GM18870 (cell line): ENCODE data around the gene HS3ST3A1.

Experiments
- ATAC-seq: cut with Tn5 transposase; IDR thresholded peaks from one replicate; pipeline ENCODE4 v1.9.1; 2021; ENCODE audit warnings: moderate library complexity; ENCODE audit not compliant: unreplicated experiment

HS3ST3A1 gene

GRCh38 chr17:13601776-13602551, at the start of gene HS3ST3A1:
Gene HS3ST3A1, minus strand, starts transcription at chr17:13601929. Its CDS starts 800 bp downstream, at chr17:13601129.
- no peak for ATAC-seq

DNA sequence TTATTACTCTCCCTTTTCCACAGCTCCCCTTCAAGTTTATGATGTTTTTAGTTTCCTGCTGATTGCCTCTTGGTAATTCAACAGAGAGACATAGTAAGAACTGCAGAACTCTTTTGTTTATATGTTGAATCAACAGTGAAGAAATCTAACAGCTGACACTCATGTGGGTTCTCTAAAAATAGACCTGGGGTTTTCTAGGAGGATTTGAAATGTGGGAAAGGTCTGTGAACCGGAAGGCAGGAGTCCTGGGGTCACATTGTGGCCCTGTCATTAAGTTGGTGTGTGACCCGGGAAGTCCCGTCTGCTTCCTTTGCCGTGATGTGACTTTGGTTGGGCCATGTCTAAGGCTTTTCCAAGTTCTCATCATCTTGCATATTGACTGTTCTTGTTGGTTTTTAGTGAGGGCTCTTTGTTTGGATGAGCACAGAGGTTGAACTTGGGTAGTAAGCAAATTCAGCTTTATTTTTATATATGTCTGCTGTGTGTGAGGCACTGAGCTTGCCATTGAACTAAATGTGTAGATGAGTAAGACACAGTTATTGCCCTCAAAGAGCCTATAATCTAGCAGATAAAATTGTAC, 48.5 kb upstream of the HS3ST3A1 start:
- no peak for ATAC-seq

GRCh38 chr17:13647543-13648021, 45.9 kb upstream of the HS3ST3A1 start:
- no peak for ATAC-seq

- no peak for ATAC-seq
These were observed 45.3 kb upstream of the HS3ST3A1 start for GRCh38 chr17:13646969-13647542.

DNA sequence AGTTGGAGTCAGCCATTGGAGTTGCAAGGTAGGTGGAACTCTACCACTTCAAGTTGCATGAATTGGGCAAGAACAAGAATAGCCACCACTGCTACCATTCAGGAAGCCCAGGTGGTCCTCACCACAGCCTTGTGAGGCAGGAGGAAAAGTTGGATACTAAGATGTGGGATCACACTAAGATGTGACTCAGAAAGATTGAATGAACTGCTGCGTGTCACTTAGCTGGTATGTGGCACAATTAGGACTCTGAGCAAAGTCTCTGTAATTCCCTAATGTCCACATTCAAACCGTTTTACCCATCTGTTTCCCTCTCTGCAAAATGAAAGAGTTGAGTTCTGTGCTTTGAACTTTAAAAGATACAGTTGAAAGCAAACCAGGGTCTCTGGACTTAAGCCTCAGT, 44.7 kb upstream of the HS3ST3A1 start:
- no peak for ATAC-seq

- ATAC-seq = no peak
These were observed 41.5 kb upstream of the HS3ST3A1 start for GRCh38 chr17:13643180-13643579.

DNA sequence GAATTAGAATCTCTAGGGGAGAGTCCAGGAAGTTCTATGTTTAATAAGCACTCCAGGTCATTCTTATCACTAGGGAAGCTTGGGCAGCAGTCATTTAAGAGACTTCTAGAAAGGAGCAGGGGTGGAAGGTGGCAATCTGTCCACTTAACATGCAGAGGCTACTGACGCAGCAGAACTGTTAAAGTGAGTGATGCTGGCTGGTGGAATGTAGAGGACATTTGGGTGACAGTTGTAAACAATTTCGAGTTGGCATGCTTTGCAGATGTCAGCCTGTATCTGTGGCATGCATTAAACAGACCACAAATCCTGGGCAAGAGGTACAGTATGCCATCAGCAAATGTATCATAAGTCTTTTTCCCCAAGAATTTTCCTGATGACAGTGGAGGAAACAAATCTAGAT, 40.5 kb upstream of the HS3ST3A1 start:
- no peak for ATAC-seq

DNA sequence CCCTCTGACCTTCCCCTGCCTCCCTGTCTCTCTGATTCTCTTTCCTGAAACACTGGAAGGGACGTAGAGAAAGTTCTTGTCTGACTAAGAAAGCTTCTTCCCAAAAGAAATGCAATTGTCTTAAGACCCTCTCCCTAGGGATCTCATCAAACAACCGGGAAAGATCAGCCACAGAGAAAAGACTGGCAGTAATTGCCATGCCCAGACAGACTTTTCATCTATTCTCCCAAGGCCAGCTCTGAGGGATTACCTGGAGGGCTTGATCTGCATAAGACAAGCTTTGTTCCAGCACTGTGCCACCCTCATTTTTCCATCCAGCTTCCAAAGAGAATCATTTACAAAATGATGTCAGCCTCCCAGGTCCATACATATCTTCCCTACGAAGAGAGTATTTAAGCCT, 38.8 kb upstream of the HS3ST3A1 start:
- no peak for ATAC-seq

GRCh38 chr17:13638855-13639458, 37.2 kb upstream of the HS3ST3A1 start:
- no peak for ATAC-seq

DNA sequence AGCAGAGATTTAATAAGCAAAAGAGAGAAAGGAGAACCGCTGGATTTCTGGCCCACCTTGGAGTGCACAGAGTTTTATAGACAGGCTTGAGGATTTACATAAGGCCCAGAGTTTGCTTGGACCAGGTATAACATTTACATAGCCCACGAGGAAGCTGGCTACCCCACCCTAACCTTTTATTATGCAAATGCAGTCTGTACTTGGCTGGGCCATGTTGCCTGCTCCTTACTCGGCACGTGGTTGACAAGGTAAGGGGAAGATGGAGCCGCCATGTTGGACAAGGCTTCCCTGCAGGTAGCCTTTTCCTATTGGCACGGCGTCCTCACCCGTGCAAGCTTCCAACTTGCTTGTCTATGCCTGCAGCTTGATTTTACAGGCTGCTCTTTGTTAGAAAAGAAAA, 35.2 kb upstream of the HS3ST3A1 start:
- ATAC-seq = no peak

DNA sequence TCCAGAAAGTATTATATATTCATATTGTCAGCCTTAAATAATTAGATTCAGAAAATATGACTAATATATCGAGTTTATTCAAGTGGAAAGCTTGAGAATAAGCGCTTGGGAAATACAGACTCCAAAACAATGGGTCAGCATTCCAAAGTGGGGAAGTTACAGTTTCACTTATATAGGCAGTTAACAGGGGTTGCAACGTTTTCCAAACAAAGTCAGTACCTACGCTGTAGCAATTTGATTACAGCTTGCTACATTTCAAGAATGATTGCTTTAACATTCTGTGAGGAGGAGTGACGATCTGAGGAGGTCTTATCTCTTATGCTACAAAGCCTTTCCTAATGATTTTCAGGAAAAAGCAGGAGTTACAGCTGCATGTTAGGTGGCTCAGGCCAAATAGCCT, 34.2 kb upstream of the HS3ST3A1 start:
- ATAC-seq = no peak

DNA sequence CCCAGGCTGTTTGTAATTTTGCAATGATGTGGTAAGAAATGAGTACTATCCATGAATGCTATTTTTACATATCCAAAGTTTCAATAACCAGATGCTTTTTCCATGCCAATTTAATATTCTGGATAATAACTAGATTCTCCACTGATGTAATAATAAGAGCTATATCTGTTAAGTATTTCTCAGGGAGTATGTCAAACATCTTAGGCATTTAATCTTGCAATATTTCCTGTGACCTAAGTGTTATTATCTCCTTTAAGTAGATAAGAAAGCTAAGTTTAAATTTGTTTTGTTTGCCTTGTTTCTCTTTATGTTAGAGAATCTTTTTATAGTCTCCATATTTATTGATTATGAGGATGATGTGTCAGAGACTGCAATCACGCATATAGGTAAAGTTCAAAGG, 32.3 kb upstream of the HS3ST3A1 start:
- ATAC-seq = no peak

DNA sequence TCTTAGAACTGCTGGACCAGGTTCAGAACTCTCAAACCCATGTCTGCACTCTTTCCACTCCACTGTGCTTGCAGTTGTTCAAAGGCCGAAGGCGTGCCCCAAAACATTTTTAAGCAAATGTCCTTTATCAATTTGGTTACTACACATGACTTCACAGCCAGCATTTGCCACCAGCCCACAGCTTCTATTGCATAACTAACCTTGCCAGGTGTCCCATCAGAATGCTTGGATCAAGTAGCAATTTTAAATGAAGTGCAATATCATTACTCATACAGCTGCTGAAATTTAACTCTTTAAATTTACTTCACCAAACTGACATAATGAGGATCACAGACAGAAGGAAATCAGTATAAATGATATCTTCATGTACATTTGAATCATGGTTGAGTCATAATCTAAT, 29.8 kb upstream of the HS3ST3A1 start:
- no peak for ATAC-seq

DNA sequence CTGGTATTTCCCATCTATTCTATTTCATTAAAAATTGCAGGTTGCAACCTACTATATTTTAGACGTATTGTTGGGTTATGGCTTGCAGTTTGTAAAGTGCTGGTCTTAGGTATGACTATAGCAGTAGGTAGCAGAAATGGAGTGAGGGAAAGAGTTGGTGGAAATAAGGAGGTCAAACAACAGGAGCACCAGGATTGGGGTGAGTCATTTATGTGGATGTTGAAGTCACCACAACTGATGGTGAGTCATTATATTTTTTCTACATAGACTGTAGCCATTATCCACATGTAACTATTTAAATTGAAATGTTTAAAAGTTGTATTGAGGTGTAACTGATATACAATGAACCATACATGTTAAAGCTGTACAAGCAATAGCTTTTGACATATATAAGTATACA, 25.0 kb upstream of the HS3ST3A1 start:
- no peak for ATAC-seq

- ATAC-seq = no peak
These were observed 17.7 kb upstream of the HS3ST3A1 start for GRCh38 chr17:13619462-13619861.

DNA sequence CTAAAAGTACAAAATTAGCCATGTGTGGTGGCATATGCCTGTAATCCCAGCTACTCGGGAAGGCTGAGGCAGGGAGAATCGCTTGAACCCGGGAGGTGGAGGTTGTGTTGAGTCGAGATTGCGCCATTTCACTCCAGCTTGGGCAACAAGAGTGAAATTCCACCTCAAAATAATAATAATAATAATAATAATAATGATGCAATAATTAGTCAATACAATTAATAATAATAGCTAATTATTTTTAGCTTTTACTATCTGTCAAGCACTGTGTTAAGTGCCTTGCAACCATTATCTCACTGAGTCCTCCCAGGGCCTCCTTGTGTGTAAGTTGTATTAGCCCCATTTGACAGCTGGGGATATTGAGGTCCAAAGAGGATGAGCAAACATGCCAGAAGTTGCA, 14.3 kb upstream of the HS3ST3A1 start:
- ATAC-seq = no peak

- no peak for ATAC-seq
These were observed 8.2 kb upstream of the HS3ST3A1 start for GRCh38 chr17:13609941-13610340.

- ATAC-seq = no peak
These were observed 380 bp downstream of the HS3ST3A1 start for GRCh38 chr17:13601322-13601775.

DNA sequence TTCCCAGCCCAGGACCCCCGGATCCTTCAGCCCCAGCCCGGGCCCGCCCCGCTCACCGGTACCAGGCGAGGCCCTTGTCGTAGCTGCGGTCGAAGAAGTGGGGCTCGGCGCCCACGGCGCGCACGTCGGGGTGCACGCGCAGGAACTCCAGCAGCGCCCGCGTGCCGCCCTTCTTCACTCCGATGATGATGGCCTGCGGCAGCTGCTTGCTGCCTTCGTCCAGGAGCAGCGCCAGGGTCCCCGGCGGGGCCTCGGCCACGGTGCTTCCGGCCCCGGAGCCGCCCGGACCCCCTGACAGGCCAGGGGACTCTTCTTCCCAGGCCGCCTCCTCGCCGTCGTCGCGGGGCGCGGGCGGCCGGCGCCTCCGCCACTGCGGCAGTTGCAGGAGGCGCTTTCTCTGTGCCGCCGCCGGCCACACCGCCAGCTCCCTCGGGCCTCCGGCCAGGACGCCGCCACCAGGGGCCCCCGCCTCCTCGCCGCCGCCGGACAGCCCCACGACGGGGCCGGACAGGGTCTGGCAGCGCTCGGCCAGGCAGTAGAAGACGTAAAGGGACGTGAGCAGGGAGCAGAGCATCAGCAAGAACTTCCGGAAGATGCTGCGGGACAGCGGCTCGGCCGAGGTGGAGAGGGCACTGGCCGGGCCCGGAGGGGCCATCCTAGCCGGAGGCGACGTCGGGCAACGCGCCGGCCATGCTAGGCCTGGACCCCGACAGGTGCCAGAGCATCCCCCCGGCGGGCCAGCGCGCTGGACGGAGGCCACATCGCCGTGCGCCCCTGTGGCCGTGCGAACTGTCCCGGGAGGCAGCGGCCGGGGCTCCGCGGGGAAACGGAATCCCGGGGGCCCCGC, 1.0 kb downstream of the HS3ST3A1 start:
- ATAC-seq = no peak

DNA sequence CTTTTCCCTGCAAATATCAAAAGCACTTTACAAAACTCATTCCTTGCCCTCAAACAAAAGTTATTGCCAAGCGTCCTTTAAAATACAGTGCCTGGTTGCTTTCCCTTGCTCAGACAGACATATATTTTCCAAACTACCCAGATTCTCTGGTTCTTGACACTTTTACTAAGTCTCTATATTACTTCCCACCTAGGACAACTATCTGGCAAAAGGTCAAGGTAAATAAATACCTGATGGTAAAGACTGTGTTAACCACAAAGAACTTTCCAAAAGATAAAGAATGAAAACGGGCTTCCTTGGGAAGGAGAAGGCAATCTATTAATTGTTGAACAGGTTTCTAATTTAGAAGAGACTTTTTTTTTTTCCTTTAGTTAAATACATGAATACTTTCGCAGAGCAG, 1.9 kb downstream of the HS3ST3A1 start:
- no peak for ATAC-seq

DNA sequence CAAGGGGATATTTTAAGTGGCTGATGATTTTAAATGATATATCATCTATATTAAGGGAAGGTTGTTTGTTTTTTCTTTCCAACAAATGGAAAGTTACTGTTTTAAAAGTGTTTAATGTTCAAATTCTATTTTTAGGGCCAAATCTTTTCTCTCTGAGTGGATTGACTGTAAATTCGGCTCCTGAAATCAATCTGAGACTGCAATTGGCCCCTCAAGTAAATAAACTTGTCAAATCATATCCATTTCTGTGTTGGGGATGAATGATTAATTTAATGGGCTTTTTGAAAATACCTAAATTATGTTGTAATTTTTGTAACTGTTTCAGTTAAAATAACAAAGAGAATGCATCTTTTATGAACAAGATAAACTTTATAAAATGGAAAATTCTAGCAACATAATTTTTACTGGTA, 2.6 kb downstream of the HS3ST3A1 start:
- ATAC-seq = no peak
